HG03175 (cell line): Measurements from ENCODE around the gene ZC3H13.

Experiments used
- ATAC-seq: cut with Tn5 transposase; IDR thresholded peaks from one replicate; pipeline ENCODE4 v1.9.1; 2021; ENCODE audit warnings: mild to moderate bottlenecking, moderate library complexity; ENCODE audit not compliant: unreplicated experiment

Gene ZC3H13

DNA sequence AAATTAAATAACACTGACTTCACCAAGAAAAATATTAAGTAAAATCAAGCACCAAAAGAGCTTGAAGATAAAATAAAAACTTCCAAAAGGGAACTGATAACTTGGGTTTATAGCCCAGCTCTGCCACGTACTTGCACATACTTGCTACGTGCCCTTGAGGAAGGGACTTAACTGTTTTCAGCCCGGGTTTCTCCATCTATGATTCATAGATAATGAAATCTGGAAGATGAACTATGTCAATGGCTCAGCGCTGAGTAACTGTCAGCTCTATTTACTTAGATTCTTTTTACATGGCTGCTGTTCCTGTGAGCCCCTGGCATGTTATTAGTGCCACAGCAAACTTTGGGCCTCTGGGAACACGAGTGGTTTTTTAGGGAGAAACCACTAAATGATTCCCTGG, 9.6 kb upstream of the ZC3H13 start:
- no peak for ATAC-seq

GRCh38 chr13:46059405-46059804, 6.9 kb upstream of the ZC3H13 start:
- ATAC-seq, result no peak

GRCh38 chr13:46058268-46058667, 5.7 kb upstream of the ZC3H13 start:
- no peak for ATAC-seq

GRCh38 chr13:46057256-46058015, 4.9 kb upstream of the ZC3H13 start:
- no peak for ATAC-seq

DNA sequence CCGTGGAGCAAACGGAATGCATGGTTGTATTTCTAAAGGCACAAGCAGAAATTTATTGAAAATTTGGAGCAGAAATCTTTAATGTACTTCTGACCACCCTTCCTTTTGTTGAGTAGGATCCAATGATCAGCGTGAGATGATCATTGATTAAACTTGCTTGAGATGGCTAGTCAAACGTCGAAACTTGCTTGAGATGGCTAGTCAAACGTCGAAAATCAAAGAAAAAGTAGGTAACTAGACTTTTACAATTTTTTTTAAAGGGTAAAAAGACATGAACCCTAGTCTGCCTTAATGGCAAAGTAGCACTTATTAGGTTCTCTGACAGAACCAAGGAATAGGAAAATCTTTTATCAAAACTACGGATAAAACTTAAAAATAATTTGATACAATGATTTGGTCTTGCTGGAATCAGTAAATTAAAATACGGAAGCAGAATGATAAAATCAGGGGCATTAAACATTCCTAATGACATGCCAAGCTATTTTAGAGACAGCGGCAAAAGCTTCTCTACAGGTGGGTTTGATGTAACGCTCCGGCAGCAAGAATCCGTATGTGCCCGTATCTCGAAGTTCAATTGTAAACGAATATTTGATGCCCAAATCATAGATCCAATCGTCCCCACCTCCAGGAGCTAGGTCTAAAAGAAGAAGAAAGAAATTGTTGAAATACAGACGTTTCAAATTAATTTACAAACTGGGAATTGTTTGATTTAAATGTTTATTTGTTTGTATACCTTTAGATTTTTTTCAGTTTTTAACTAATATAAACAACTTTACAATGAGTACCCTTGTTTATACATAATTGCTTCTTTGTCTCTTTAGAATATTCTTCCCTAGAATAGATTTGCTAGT, 841 bp upstream of the ZC3H13 start:
- ATAC-seq, result no peak

GRCh38 chr13:46051968-46052318, 603 bp downstream of the ZC3H13 start:
- ATAC-seq, result no peak

DNA sequence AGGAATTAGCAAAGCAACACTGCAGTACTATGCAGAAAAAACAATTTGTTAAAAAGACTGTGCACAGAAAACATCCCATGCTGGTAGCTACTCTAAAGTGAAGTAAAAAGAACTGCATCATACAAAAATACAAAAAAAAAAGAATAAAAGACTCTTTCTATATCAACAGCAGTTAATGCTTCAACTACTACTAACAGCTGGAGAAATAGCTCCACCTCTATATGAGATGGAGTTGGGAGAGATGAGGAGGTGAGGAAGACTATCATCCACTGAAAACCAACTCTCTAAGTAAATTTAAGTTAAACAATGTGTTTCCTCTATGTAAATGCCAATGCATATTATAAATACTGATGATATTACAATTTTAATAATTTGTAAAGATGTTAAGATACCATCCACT, 1.8 kb downstream of the ZC3H13 start:
- no peak for ATAC-seq

GRCh38 chr13:46045424-46045823, 7.1 kb downstream of the ZC3H13 start:
- ATAC-seq, result no peak

- no peak for ATAC-seq
Observed at GRCh38 chr13:46043647-46044046, 8.9 kb downstream of the ZC3H13 start.

DNA sequence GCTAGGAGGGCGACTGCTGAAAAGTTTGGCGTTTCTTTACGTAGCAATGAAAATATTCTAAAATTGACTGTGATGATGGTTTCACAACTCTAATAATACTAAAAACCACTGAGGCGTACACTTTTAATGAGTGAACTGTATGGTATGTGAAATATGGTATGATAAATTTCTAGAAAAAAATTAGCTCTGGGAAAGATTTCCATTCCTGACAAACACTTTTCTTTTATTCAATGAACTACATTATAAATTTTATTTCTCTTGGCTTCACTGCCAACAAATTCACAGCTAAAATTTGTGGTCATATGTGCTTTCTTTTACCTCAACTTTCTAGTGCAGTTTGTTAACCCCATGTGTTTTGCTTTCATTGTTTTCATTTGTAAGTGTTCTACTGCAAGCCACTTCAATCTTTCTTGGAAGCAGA, 11.1 kb downstream of the ZC3H13 start:
- ATAC-seq, result no peak

- ATAC-seq, result no peak
Observed at GRCh38 chr13:46040763-46041162, 11.8 kb downstream of the ZC3H13 start.

DNA sequence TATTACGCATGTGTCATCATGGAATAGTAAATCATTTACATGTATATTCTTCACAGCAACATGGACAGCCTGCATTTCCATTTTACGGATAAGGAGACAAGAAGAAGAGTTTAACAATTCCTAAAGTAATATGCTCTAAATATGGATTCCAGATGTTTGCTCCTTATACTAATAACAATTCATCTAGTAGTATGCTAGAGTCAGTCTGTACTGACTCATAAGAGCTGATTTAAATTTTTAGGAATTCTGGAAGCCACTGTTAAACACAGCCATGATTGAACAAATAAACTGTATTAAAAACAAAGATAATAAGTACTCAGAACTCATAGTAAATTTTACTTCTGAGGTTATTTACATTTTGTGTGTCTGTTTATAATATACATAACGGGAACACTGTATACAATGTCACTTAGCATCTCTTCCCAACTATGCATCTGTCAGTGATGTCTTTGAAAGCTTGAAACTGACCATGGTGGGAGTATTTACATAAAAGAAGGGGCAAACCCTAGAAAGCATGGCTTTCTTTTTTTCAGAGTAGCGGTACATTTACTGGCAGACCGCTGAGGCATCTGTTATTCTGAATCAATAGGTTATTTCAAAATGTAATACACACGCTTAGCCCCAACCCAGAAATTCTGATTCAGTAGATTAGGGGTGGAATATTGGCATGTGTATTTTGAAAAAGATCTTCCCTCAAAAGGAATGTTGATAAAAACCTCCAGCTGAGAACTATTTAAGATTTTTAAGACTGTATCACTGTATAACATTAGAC, 12.9 kb downstream of the ZC3H13 start:
- ATAC-seq, result no peak

DNA sequence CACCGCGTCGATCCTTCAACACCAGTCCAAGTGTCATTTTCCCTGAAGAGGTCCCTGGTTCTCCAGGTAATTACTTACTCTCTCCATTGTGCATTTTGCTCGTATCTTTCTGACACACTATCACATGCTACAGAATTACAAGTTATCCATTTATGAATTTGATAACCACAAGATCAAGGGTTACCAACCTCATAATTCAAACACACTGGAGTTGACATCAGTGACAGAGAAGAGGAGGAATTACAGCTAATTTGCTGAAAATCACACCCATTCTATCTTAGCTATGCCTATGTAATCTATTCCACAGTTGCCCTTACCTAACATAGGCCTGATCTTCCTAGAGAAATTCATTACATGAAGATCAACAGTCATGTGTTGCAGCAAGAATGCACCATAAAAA, 14.2 kb downstream of the ZC3H13 start:
- no peak for ATAC-seq

DNA sequence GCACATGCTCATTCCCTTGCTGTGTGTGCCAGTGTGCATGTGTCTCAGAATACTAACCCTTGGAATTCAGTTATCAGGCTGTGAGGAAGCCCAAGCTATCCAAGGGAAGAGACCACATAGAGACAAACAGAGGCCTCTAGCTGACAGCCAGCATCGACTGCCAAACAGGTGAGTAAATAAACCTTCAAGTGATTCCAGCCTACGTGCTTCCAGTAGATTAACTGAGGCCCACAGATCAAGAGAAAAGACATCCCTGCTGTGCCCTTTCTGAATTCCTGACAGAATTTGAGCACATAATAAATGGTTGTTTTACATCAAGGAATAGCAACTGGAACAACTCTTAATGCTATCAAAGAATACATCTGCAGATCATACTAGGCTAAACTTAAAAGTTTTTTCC, 17.5 kb downstream of the ZC3H13 start:
- ATAC-seq, result no peak

- ATAC-seq, result no peak
Observed at GRCh38 chr13:46032341-46032740, 20.2 kb downstream of the ZC3H13 start.

GRCh38 chr13:46031581-46032263, 20.8 kb downstream of the ZC3H13 start:
- no peak for ATAC-seq

- ATAC-seq, result no peak
Observed at GRCh38 chr13:46025157-46025556, 27.4 kb downstream of the ZC3H13 start.

DNA sequence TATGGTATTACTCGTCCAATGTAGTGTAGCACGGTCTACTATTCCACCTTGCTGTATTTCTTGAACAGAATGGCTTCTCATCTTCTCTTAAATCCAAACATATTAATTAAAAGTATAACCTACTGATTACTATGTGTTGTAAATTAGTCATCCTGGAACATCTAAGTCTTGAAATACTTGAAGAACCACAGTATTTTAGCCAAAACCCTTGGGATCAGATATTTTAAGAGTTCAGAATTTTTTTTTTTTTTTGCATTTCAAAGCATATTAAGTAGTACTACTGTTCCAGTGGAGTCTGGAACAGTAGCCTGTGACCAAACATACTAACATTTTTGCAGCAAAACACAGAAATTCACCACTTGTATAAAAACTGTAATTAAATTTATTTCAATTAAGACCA, 30.1 kb downstream of the ZC3H13 start:
- no peak for ATAC-seq

DNA sequence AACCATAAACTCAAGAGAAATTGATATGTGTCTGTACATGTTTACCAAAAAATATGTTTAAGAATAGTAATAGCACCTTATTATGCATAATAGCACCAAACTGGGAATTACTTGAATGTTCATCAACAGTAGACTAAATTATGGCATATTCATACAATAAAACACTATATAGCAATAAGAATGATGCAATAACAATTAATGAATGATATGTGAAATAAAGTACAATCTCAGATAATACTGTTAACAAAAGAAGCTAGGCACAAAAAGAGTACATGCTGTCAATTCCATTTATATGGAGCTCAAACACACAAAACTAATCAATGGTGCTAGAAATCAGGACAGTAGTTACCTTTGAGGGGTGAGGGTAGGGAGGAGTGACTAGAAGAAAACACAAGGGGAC, 36.3 kb downstream of the ZC3H13 start:
- no peak for ATAC-seq

- no peak for ATAC-seq
Observed at GRCh38 chr13:46015366-46015765, 37.2 kb downstream of the ZC3H13 start.

GRCh38 chr13:46012404-46012803, 40.1 kb downstream of the ZC3H13 start:
- ATAC-seq, result no peak
